ENCODE measurements around the gene TRIM60.
"Not testable (repeated sequence)": the region's sequence is repeated elsewhere in the genome, so short reads cannot be mapped to it uniquely, and the experiment has no call there.

Gene TRIM60

DNA sequence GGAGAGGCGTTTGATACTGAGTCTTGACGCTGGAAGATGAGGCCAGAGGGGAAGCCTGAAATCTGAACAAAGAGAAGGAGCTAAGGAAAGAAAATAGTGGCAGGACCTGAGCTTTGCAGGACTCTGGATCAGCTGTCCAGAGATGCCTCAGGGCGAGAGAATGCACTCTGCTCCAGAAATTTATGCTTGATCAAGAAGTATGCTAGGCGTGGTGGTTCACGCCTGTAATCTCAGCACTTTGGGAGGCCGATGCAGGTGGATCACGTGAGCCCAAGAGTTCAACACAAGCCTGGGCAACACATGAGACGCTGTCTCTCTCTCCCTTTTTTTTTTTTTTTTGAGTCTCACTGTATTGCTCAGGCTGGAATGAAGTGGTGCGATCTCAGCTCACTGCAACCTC lies 23.8 kb downstream of the TRIM60 start:
- no peak for DNase-seq

DNA sequence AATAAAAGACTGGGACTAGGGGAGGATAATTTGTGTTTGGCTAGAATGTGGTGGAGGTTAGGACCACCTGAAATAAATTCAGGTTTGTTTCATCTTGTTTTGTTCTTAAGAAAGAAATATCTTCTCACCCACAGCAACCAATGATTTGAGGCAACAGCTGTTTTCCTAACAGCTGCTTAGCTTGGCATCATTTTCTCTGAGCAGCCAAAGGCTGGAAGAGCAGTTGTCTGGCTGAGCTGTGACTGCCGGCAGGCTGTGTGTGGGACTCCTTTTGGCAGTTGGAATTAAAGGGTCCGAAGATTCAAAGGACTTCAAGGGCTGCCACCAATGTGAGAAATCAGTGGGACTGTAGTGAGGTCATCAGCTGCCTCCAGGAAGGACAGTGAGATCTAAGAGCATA lies 26.9 kb downstream of the TRIM60 start:
- DNase-seq: no peak

DNA sequence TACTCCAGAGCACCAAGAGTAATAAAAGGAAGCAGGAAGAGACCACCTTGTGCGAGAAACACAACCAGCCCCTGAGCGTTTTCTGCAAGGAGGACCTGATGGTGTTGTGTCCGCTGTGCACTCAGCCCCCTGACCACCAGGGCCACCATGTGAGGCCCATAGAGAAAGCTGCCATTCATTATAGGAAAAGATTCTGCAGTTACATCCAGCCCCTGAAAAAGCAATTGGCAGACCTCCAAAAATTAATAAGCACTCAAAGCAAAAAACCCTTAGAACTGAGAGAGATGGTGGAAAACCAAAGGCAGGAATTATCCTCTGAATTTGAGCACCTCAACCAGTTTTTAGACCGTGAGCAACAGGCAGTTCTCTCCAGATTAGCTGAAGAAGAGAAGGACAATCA lies 27.6 kb downstream of the TRIM60 start:
- DNase-seq: no peak

DNA sequence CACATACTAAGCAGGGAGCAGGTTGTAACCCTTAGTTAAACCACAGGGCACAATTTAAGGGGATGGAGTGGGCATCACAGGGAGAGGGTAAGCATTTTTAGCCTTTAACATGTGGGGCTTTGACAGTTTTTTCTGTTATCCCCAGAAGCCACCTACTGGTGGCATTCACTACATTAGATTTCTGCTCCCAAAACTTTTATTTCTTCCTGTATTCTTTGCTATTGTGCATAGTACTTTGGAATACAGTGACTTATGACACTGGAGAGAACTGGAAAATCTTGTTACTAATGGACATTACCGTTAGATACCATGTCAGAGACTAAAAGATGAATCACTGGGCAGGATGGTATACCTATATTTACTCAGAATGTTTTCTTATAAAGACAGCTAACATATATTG lies 29.1 kb downstream of the TRIM60 start:
- no peak for DNase-seq

DNA sequence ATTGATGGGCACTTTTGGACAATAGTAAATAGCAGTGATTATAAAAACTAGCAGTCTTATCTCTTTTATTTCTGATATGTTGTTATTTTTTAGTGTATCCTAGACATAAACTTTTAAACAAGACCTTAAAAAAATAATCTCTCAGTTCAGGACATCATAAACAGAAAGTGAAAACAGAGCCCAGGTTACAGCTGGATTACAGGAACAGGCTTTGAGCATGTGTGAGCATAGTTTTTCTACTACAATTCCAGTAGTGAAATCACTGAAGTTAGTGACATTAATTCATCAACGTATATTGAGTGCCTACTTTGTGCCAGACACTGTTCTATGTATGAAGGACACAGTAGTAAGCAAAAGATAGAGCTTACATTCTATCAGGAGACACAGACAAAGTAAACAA lies 38.8 kb downstream of the TRIM60 start:
- no peak for DNase-seq

DNA sequence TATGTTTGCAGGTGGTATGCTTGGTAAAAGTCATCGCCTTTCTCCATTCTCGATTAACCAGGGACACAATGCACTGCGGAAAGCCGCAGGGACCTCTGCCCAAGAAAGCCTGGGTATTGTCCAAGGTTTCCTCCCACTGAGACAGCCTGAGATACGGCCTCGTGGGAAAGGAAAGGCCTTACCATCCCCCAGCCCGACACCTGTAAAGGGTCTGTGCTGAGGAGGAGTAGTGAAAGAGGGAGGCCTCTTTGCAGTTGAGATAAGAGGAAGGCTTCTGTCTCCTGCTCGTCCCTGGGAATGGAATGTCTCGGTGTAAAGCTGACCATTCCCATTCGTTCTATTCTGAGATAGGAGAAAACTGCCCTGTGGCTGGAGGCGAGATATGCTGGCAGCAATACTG lies 41.5 kb downstream of the TRIM60 start:
- DNase-seq: not testable (repeated sequence)

DNA sequence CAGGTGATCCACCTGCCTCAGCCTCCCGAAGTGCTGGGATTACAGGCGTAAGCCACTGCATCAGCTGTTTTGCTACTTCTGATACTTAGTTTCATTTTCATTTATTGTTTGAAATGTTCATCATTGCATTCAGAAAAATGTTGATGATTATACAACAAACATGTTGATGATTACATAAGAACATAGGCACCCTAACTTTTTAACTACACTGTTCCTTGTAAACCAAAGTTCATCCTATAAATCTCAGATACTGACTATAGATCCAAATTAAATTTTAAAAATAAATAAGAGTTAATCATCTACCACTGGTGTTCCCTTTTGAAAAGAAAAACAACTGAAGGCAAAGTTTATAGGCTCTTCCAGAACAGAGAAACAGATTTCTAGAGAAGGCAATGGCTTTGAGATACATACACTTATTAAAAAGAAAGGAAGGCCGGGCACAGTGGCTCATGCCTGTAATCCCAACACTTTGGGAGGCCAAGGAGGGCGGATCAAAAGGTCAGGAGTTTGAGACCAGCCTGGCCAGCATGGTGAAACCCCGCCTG lies 45.3 kb downstream of the TRIM60 start:
- DNase-seq: no peak

DNA sequence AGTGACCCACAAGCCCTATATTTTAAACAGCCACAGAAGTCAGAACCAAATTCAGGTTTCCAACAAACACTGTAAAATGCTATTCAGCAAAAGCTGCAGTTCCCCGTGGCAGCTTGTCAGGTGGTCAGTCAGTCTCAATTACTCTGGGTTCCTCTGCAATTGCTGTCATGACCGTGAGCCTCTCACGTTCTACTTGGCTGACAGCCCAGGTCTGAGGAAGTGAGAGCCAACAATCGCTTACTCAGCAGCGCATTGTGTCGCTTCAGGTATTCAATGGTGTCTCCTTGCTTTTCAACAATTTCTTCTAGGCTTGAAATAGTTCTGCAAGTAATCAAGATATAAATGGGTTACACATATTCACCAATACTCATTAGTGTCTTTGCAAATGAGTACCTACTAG lies 47.7 kb downstream of the TRIM60 start:
- no peak for DNase-seq

DNA sequence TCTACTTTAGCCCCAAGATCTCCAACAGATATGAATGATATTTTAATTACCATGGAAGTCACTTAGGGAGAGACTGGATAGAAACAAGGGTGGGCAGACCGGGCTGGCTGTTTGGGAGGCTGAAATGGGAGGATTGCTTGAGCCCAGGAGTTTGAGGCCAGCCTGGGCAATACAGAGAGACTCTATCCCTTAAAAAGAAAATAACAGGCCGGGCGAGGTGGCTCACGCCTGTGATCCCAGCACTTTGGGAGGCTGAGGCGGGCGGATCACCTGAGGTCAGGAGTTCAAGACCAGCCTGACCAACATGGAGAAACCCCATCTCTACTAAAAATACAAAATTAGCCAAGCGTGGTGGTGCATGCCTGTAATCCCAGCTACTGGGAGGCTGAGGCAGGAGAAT lies 53.0 kb downstream of the TRIM60 start:
- not testable (repeated sequence) for DNase-seq

DNA sequence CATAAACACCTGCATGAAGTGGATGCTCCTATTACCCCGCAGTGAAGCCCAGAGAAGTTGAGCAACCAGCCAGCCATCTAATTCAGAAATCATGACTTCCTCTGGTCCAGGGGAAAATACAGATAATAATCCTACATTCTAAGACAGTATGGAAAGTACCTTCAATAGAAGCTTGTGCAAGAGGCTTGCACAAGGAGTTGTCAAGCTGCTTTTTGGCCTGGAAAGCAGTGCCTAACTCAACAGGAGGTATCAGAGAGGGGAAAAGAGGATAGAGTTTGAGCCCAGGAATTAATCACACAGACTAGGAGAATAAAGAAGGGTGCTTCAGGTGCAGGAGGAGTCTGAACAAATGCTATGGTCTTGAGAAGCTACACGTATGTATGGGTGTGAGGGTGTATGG lies 54.1 kb downstream of the TRIM60 start:
- DNase-seq: no peak

DNA sequence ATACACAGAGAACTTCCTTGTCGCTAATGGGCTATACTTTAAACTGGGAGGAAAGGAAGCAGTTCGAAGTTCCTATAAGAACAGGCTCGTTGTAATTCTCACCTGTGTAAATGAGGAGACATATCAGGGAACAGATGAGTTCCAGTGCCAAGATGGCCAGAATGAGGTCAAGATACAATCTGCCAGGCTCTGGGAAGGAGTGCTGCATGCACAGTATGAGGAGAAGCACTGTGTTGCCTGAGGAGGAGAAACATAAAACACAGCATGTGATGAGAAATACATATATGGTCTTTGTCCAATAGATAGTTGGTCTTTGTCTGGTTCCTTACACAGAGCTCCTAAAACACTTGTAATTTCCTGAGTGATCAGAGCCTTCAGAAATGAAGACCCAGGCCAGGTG lies 56.6 kb downstream of the TRIM60 start:
- no peak for DNase-seq

Measured in GDM1 (cell line).